Esophagus muscularis mucosa (tissue), 4 donors: Measurements from ENCODE around the gene CNTROB. TPM values are rescaled to one million over a fixed set of nuclear protein-coding genes. Genes with fewer than 3 reads are reported as not detected.

Experiments
- DNase-seq: peaks from one replicate; pipeline ENCODE4 v3.0.0-alpha.2; 2017; ENCODE audit errors: extremely low spot score
- H3K27ac ChIP-seq, 4 donors: fragments of 200-600 bp; sonication (generic); replicated peaks in 1 of 4; 1 replicate in 3 of 4; 2 replicates in 1 of 4; pipeline ENCODE4 v1.5.1; 2016 to 2019; ENCODE audit warnings: mild to moderate bottlenecking in 1 of 4
- H3K27me3 ChIP-seq, 4 donors: fragments of 200-600 bp; sonication (generic); one replicate each; pipeline versions ENCODE4 v1.5.1 to v1.6.0; 2016 to 2019
- H3K36me3 ChIP-seq, 4 donors: fragments of 200-600 bp; sonication (generic); one replicate each; pipeline ENCODE4 v1.5.1; 2016 to 2019
- H3K4me1 ChIP-seq, 4 donors: fragments of 200-600 bp; sonication (generic); one replicate each; pipeline ENCODE4 v1.5.1; 2016 to 2019
- H3K4me3 ChIP-seq, 4 donors: fragments of 200-600 bp; sonication (generic); 1 replicate in 2 of 4; 2 replicates in 2 of 4; pipeline ENCODE4 v1.5.1; 2016 to 2019; ENCODE audit warnings: mild to moderate bottlenecking in 4 of 4, moderate library complexity in 1 of 4
- H3K9me3 ChIP-seq, 4 donors: fragments of 200-600 bp; sonication (generic); 1 replicate in 3 of 4; 2 replicates in 1 of 4; pipeline ENCODE4 v1.5.1; 2016 to 2019
- EP300 ChIP-seq: sonication (generic); formaldehyde crosslinking; IDR thresholded peaks from one replicate; pipeline ENCODE4 v1.6.1; 2017; ENCODE audit warnings: antibody characterized with exemption
- POLR2A ChIP-seq: fragments of 450-650 bp; IDR thresholded peaks from one replicate; pipeline ENCODE4 v1.6.1; 2017; ENCODE audit warnings: antibody characterized with exemption, moderate library complexity, mild to moderate bottlenecking, low read depth
- POLR2AphosphoS5 ChIP-seq, 2 donors: sonication (generic); formaldehyde crosslinking; IDR thresholded peaks; one replicate each; pipeline ENCODE4 v1.6.1; 2017; ENCODE audit warnings: antibody characterized with exemption in 2 of 2
- WGBS: methylation state at CpG from one replicate; pipeline ENCODE4 v1.1.5; 2018; 5-methylcytosine and 5-hydroxymethylcytosine counted together
- intact Hi-C: fragments of 100-400 bp; cut with DNase I; formaldehyde crosslinking; loops from one replicate; pipeline ENCODE4 v1.15.1; 2023
- total RNA-seq, 4 donors: library from RNA; depleted of rRNA; stranded (reverse); fragments of >200 nt; gene quantifications; one replicate each; pipeline versions ENCODE4 v1.1.0 to v1.2.1, GENCODE V29; 2016
- TF ChIP-seq, protein P1 (sequence below), 3 experiments: fragments of 200-600 bp in 2 of 3; fragments of 450-650 bp in 1 of 3; sonication (generic) in 2 of 3; IDR thresholded peaks; one replicate each; pipeline ENCODE4 v1.5.1; 2017 to 2019; ENCODE audit warnings: antibody characterized with exemption in 3 of 3, mild to moderate bottlenecking in 2 of 3, moderate library complexity in 1 of 3

The CNTROB gene
- total RNA-seq, 4 donors from 2014 or later, result 14.4 to 20.0 (median 16.9) TPM

DNA sequence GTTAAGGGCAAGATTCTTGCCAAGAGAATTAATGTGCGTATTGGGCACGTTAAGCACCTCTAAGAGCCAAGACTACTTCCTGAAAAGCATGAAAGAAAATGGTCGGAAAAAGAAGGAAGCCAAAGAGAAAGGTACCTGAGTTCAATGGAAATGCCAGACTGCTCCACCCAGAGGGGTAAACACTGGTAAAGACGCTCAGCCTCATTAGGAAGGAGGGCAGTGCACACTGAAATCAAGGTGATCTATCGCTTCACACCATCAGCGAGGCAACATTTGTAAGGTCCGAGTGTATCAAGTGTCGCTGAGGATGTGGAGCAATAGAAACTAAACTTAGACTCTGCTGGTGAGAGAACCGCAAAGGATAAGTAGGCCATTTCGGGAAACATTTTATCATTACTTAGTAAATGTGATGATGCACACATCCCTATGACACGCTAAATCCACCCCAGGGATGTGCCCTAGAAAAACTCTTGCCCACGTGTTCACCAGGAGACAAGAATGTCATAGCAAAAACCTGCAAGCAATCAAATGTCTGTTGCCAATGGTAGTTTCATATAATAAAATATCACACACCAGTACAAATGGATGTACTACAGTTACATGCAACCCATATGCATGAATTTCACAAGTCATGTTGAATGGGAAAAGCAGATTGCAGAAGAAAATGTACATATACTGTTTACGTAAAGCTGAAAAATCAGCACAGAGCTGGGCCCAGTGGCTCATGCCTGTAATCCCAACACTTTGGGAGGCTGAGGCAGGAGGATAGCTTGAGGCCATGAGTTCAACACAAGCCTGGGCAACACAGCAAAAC lies 23.6 kb downstream of the CNTROB start:
- WGBS, result 64% methylated on average over 13 of the region's 13 CpGs
- Histone ChIP-seq H3K9me3 (no peaks in the 10 kb centered on the region), H3K27ac (peak overlapping the region in 2 of 4 donors; percentile 33 to 66), H3K4me1 (peaks cover 15 to 34% (median 19%) of the 10 kb centered on the region in 4 donors), H3K36me3 (no peaks in the 10 kb centered on the region), H3K4me3 (no peak overlapping the region), H3K27me3 (no peaks in the 10 kb centered on the region)
- TF ChIP-seq POLR2AphosphoS5 (IDR thresholded peaks at IDR 0.05) (no peak), EP300 (no peak), POLR2A (no peak)
- TF ChIP-seq, protein P1, sequence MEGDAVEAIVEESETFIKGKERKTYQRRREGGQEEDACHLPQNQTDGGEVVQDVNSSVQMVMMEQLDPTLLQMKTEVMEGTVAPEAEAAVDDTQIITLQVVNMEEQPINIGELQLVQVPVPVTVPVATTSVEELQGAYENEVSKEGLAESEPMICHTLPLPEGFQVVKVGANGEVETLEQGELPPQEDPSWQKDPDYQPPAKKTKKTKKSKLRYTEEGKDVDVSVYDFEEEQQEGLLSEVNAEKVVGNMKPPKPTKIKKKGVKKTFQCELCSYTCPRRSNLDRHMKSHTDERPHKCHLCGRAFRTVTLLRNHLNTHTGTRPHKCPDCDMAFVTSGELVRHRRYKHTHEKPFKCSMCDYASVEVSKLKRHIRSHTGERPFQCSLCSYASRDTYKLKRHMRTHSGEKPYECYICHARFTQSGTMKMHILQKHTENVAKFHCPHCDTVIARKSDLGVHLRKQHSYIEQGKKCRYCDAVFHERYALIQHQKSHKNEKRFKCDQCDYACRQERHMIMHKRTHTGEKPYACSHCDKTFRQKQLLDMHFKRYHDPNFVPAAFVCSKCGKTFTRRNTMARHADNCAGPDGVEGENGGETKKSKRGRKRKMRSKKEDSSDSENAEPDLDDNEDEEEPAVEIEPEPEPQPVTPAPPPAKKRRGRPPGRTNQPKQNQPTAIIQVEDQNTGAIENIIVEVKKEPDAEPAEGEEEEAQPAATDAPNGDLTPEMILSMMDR (IDR thresholded peaks at IDR 0.05), result no peak
- intact Hi-C loops, result no loop called here
- no peak for DNase-seq

DNA sequence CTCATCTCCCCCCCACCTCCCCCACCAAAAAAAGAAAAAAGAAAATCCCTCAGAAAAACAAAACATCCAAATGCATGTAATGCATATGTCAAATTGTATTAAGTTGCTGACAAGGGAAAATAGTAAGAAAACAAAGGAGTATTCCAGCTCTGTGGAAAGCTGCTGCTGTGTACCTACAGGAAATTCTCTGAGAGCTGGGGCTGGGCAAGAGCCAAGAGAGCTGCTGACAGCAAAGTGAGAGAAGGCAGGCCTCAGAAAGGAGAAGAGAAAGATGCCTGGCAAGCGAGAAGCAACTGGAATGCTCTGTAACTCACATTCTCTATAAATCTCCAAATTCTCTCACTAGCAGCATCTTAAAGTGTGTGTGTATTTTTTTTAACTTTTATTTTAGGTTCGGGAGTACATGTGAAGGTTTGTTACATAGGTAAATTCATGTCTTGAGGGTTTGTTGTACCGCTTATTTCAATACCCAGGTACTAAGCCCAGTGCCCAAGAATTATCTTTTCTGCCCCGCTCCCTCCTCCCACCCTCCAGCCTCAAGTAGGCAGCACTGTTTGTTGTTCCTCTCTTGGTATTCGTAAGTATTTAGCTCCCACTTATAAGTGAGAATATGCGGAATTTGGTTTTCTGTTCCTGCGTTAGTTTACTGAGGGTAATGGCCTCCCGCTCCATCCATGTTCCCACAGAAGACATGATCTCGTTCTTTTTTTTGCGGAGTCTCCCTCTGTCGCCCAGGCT lies 24.4 kb downstream of the CNTROB start:
- DNase-seq, result no peak
- no peaks in the 10 kb centered on the region for H3K36me3 ChIP-seq
- peak overlapping the region in 3 of 4 donors; percentile 18 to 66 (median 33) for H3K27ac ChIP-seq
- H3K27me3 ChIP-seq, result peaks cover 0 to 4% (median 0%) of the 10 kb centered on the region in 4 donors
- intact Hi-C loops, result no loop called here
- WGBS, result 65% methylated on average over 11 of the region's 11 CpGs
- TF ChIP-seq POLR2AphosphoS5 (IDR thresholded peaks at IDR 0.05), result peak; percentile 69 to 76
- TF ChIP-seq, protein P1 (IDR thresholded peaks at IDR 0.05), result no peak
- H3K4me1 ChIP-seq, result peaks cover 15 to 28% (median 19%) of the 10 kb centered on the region in 4 donors
- H3K4me3 ChIP-seq, result no peak overlapping the region
- H3K9me3 ChIP-seq, result no peaks in the 10 kb centered on the region

DNA sequence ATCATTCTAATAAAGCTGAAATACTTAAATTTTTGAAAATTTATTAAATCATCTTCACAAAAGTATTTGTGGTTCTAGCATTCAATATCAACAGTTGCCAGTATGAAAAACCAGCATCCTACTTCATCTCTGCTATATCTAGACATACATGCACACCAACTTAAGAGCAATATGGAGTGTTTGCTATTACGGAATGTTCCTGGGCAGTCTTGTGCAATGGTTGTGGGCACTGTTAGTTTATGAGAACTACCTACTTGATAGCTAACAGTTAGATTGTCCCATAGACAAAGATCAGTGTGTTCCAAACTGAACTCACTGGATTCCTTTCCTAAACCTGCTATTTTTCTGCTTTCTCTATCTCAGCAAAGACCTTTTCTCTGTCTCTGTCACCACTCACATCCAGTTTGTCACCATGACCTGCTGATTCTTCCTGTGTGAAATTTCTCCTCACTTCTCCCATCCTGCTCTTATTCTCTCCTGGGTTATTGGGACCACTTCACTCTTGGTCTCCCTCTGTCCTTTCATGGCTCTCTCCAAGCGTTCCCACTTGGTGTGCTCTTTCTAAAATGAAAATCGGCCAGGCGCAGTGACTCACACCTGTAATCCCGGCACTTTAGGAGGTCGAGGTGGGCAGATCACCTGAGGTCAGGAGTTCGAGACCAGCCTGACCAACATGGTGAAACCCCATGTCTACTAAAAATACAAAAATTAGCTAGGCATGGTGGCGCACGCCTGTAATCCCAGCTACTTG lies 27.7 kb downstream of the CNTROB start:
- peaks cover 8 to 16% (median 12%) of the 10 kb centered on the region in 4 donors for H3K4me1 ChIP-seq
- peaks cover 0 to 4% (median 0%) of the 10 kb centered on the region in 4 donors for H3K27me3 ChIP-seq
- no peak for TF ChIP-seq POLR2AphosphoS5 (IDR thresholded peaks at IDR 0.05)
- TF ChIP-seq EP300, result no peak
- no peak for TF ChIP-seq POLR2A
- TF ChIP-seq, protein P1 (IDR thresholded peaks at IDR 0.05), result no peak
- WGBS, result 92% methylated on average over 9 of the region's 9 CpGs
- H3K36me3 ChIP-seq, result no peaks in the 10 kb centered on the region
- H3K9me3 ChIP-seq, result no peaks in the 10 kb centered on the region
- intact Hi-C loops, result no loop called here
- no peak overlapping the region for H3K4me3 ChIP-seq
- no peak for DNase-seq
- no peak overlapping the region for H3K27ac ChIP-seq

DNA sequence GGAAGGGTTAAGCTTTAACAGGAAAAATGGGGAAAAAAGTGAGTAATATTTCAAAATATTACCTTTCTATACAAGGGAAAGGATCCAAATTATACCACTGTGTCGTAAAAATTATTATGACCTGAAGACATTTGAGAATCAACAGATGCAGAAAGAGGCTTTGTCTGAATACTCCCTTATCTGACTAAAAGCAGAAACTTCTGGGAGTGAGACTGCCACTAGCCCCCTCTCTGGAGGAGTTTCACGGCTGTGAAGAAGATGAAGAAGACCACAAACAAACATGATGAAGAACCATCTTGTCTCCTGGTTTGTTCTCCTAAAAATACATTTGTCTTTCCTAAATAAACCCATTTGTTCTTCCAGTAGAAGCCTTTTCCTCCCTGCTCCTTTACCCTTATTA lies 29.4 kb downstream of the CNTROB start:
- WGBS, result 49% methylated on average over 2 of the region's 2 CpGs
- peaks cover 0 to 4% (median 0%) of the 10 kb centered on the region in 4 donors for H3K27me3 ChIP-seq
- no peak overlapping the region for H3K27ac ChIP-seq
- TF ChIP-seq POLR2AphosphoS5 (IDR thresholded peaks at IDR 0.05), result no peak
- TF ChIP-seq POLR2A, result no peak
- no peak for TF ChIP-seq EP300
- TF ChIP-seq, protein P1 (IDR thresholded peaks at IDR 0.05), result no peak
- no peaks in the 10 kb centered on the region for H3K9me3 ChIP-seq
- no peaks in the 10 kb centered on the region for H3K36me3 ChIP-seq
- H3K4me1 ChIP-seq, result peaks cover under 1 to 5% (median 3%) of the 10 kb centered on the region in 4 donors
- intact Hi-C loops, result no loop called here
- no peak overlapping the region for H3K4me3 ChIP-seq
- DNase-seq, result no peak
